Ectodermal cell (in vitro differentiated cells): ENCODE data around the gene UGT1A7.

ENCODE experiments used
- H3K27ac ChIP-seq: 2 replicates; pipeline ENCODE4 v1.7.0; 2013; ENCODE audit warnings: mild to moderate bottlenecking, low read depth, low read length; ENCODE audit not compliant: insufficient read depth, poor library complexity, severe bottlenecking
- H3K27me3 ChIP-seq: 2 replicates; pipeline ENCODE4 v1.7.0; 2013; ENCODE audit warnings: mild to moderate bottlenecking, low read length; ENCODE audit not compliant: insufficient read depth, control insufficient read depth, poor library complexity, severe bottlenecking
- H3K36me3 ChIP-seq: one replicate; pipeline ENCODE4 v1.7.0; 2013; ENCODE audit warnings: low read length; ENCODE audit not compliant: control insufficient read depth, insufficient read depth
- H3K4me1 ChIP-seq: one replicate; pipeline ENCODE4 v1.7.0; 2013; ENCODE audit warnings: low read length; ENCODE audit not compliant: control insufficient read depth, insufficient read depth
- H3K4me3 ChIP-seq: 2 replicates; pipeline ENCODE4 v1.7.0; 2013; ENCODE audit warnings: low read depth, low read length, control low read depth; ENCODE audit not compliant: insufficient read depth
- H3K9me3 ChIP-seq: 2 replicates; pipeline ENCODE4 v1.7.0; 2013; ENCODE audit warnings: mild to moderate bottlenecking, low read length, moderate library complexity; ENCODE audit not compliant: control insufficient read depth
- WGBS, 2 experiments: methylation state at CpG; one replicate each; pipeline ENCODE4 v1.1.7; 2013; ENCODE audit warnings: missing lambda C conversion rate in 2 of 2; 5-methylcytosine and 5-hydroxymethylcytosine counted together

The UGT1A7 gene

GRCh38 chr2:233794128-233794658 is 112.5 kb downstream of the UGT1A7 start:
- no peaks in the 10 kb centered on the region for H3K9me3 ChIP-seq
- H3K4me3 ChIP-seq, result no peak overlapping the region
- 92 to 93% methylated on average over 17 of the region's 17 CpGs for WGBS, 2 experiments
- H3K27me3 ChIP-seq, result no peaks in the 10 kb centered on the region
- no peak overlapping the region for H3K27ac ChIP-seq
- H3K4me1 ChIP-seq, result no peaks in the 10 kb centered on the region
- no peaks in the 10 kb centered on the region for H3K36me3 ChIP-seq

- H3K27ac ChIP-seq, result no peak overlapping the region
- WGBS, 2 experiments, result 93 to 94% methylated on average over 13 of the region's 13 CpGs
- no peaks in the 10 kb centered on the region for H3K9me3 ChIP-seq
- no peaks in the 10 kb centered on the region for H3K36me3 ChIP-seq
- no peaks in the 10 kb centered on the region for H3K4me1 ChIP-seq
- H3K4me3 ChIP-seq, result no peak overlapping the region
- no peaks in the 10 kb centered on the region for H3K27me3 ChIP-seq
Measured at GRCh38 chr2:233795735-233796171, 114.1 kb downstream of the UGT1A7 start.

- Histone ChIP-seq H3K27ac (no peak overlapping the region), H3K4me3 (no peak overlapping the region), H3K4me1 (no peaks in the 10 kb centered on the region), H3K9me3 (no peaks in the 10 kb centered on the region), H3K27me3 (no peaks in the 10 kb centered on the region), H3K36me3 (no peaks in the 10 kb centered on the region)
- 92 to 93% methylated on average over 9 of the region's 9 CpGs for WGBS, 2 experiments
Measured at GRCh38 chr2:233796254-233796653, 114.6 kb downstream of the UGT1A7 start.

DNA sequence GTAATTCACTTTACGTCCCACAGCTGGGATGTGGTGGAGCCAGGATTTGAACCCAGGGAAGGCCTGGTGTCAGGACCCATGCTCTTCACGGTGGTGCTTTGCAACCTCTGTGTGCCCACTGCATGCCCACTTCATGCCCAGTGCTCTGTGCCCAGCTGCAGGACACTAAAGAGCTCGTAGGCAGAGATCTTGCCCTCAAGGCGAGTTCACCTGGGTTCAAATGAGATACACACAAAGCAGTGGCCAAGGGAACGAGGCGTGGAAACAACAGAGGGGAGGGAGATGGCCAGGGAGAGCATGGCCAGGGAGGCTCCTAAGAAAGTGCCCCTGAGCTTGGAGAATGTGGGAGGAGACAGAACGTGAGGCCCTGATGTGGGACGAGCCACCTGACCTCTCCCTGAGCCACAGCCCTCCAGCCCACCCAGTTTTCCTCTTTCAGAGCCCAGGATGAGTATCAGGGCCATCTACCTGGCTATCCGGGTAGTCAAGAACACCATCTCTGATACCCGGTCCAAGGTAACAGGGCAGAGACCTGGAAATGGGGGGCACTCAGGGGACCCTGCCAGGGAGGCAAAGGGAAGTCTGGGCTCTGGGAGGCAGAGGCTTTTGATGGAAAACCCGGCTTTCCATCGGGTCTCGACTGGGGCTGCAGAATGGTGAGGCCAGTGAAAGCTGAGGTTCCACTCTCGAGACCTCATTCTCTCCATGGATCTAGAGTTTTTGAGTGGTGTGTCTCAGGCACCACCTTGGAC is 116.8 kb downstream of the UGT1A7 start:
- no peak overlapping the region for H3K27ac ChIP-seq
- H3K9me3 ChIP-seq, result no peaks in the 10 kb centered on the region
- no peak overlapping the region for H3K4me3 ChIP-seq
- H3K4me1 ChIP-seq, result no peaks in the 10 kb centered on the region
- H3K36me3 ChIP-seq, result no peaks in the 10 kb centered on the region
- H3K27me3 ChIP-seq, result no peaks in the 10 kb centered on the region
- 91 to 93% methylated on average over 14 of the region's 14 CpGs for WGBS, 2 experiments

- Histone ChIP-seq H3K9me3 (no peaks in the 10 kb centered on the region), H3K27me3 (no peaks in the 10 kb centered on the region), H3K27ac (no peak overlapping the region), H3K36me3 (no peaks in the 10 kb centered on the region), H3K4me1 (no peaks in the 10 kb centered on the region), H3K4me3 (no peak overlapping the region)
- 62 to 64% methylated on average over 7 of the region's 7 CpGs for WGBS, 2 experiments
Measured at GRCh38 chr2:233799087-233799665, 117.5 kb downstream of the UGT1A7 start.

- no peak overlapping the region for H3K27ac ChIP-seq
- no peaks in the 10 kb centered on the region for H3K9me3 ChIP-seq
- no peak overlapping the region for H3K4me3 ChIP-seq
- no peaks in the 10 kb centered on the region for H3K36me3 ChIP-seq
- 75 to 76% methylated on average over 5 of the region's 5 CpGs for WGBS, 2 experiments
- H3K27me3 ChIP-seq, result no peaks in the 10 kb centered on the region
- no peaks in the 10 kb centered on the region for H3K4me1 ChIP-seq
Measured at GRCh38 chr2:233799716-233800115, 118.0 kb downstream of the UGT1A7 start.

DNA sequence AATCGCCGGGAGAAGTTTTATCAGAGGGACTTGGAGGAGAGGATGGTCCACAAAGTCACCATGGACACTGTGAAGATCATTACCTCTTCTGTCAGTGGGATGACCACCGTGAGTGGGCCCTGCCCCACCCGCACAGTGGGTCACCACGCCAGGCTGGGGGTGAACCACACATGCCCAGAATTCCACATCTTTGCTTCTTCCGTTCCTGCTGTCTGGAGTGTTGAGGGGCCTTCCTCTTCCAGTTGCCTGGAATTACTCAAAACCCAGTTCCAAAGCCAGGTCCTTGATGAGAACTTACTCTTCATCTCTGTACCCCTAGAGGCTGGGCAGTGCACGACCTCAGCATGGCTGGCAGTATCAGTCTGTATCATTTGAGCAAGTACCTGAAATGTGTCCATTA is 118.5 kb downstream of the UGT1A7 start:
- 92 to 93% methylated on average over 7 of the region's 7 CpGs for WGBS, 2 experiments
- no peaks in the 10 kb centered on the region for H3K4me1 ChIP-seq

DNA sequence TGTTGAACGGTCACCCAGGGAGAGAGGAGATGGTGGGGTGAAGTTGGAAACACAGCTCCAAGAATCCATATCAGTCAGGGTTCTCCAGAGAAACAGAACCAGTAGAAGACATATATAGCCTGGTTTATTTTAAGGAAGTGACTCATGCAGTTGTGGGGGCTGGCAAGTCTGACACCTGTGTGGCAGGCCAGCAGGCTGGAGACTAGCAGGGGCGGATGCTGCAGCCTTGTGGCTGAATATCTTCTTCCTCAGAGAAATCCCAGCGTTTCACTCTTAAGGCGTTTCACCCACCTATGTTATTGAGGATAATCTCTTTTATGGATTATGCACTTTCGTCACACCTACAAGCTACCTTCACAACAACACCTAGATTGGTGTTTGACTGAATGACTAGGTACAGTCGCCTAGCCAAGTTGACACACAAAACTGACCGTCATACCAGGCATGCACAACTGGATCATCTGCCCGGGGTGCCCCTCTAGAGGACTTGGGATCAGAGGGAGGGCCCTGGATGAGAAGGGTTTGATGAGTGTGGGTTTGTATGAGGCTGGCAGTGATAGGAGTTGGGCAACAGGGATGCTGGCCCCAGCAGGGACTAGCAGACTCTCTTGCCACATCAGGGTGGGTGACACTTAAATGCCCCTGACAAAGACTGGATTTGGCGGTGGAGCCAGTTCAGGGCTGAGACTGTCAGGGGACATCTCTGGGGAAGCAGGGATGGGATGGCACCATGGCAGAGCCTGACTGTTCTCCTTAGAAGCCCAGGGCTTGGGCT is 119.8 kb downstream of the UGT1A7 start:
- no peaks in the 10 kb centered on the region for H3K4me1 ChIP-seq
- H3K36me3 ChIP-seq, result no peaks in the 10 kb centered on the region
- no peaks in the 10 kb centered on the region for H3K27me3 ChIP-seq
- no peaks in the 10 kb centered on the region for H3K9me3 ChIP-seq
- H3K27ac ChIP-seq, result no peak overlapping the region
- H3K4me3 ChIP-seq, result no peak overlapping the region
- WGBS, 2 experiments, result 89 to 96% methylated on average over 8 to 9 of the region's 9 CpGs

More for the DNA sequence above, 118.5 kb downstream of the UGT1A7 start:
- Histone ChIP-seq H3K27ac (no peak overlapping the region), H3K4me3 (no peak overlapping the region), H3K36me3 (no peaks in the 10 kb centered on the region), H3K27me3 (no peaks in the 10 kb centered on the region), H3K9me3 (no peaks in the 10 kb centered on the region)

DNA sequence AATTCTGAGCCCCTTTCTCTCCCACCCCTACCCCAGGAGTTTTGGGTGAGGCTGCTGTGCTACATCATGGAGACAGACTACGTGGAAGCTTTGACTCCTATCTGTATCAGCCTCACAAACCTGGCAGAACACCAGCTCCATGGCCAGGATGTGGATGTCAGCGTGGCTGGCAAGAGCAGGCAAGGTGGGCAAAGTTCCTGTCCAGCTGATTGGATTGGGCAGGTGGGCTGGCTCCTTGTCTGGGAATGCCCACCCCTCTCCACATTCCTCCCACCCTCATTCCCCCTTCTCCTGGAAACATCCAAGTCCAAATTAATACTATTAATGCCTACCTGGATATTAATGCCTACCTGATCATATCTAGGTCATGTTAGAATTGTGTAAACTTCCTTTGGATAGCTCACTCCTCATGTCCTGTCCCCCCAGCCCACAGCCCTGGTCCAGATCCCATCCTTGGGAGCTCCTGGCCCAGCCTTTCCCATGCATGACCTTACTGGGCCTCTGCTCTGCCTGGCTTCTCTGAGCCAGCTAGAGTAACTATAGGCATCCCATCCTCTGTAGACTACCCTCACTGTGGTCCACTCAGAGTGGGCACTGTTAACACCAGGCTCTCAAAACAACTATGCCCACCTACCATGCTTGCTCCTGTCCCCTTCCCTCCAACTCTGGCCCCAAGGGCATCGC is 120.6 kb downstream of the UGT1A7 start:
- WGBS, 2 experiments, result 87 to 88% methylated on average over 3 of the region's 3 CpGs
- Histone ChIP-seq H3K27ac (no peak overlapping the region), H3K36me3 (no peaks in the 10 kb centered on the region), H3K4me1 (no peaks in the 10 kb centered on the region), H3K4me3 (no peak overlapping the region), H3K27me3 (no peaks in the 10 kb centered on the region), H3K9me3 (no peaks in the 10 kb centered on the region)
